Erythroblast (primary cell): ENCODE data around the gene CDKAL1.

Experiments
- GATA1 ChIP-seq: IDR thresholded peaks from 2 replicates; pipeline ENCODE4 v1.6.1; 2011; ENCODE audit warnings: low read depth, mild to moderate bottlenecking, control low read depth, low read length, moderate library complexity
- POLR2A ChIP-seq: IDR thresholded peaks from 2 replicates; pipeline ENCODE4 v1.6.1; 2011; ENCODE audit warnings: mild to moderate bottlenecking, low read length

GRCh38 chr6:21037453-21037852 lies 503.2 kb downstream of the CDKAL1 start:
- TF ChIP-seq POLR2A (no peak), GATA1 (no peak)
